ENCODE measurements around the gene SERINC2. TPM values are rescaled to one million over a fixed set of nuclear protein-coding genes. Genes with fewer than 3 reads are reported as not detected.

SERINC2 gene
- total and polyA plus RNA-seq, 2 of the 8 experiments (the other 6 are each of a cell fraction or from before 2014, with no cell fraction given) = 31.4 to 60.0 TPM

DNA sequence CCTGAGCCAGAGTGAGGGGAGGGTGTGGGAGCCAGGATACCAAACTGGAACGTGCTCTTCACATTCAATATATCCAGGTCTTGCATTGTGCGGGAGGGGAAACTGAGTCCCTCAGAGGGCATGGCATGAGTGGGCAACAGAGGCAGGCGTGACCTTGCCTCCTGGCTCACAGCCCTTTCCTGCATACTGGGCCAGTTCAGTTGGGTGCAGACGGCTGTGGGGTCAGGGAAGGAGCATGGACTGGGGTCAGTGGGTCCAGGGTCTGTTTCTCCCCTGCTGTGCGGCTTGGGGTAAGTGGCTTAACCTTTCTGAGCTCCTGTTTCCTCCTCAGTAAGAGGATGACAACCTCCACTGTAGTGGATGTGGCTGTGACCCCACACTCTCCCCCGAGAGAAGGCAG is 16.6 kb downstream of the SERINC2 start:
- Histone ChIP-seq H3K56ac (replicated peaks; ENCODE audit: insufficient read length, low read depth, low read length) (no peak overlapping the region), H2BK12ac (ENCODE audit: low read depth, low read length) (no peak overlapping the region), H2BK5ac (ENCODE audit: low read depth, low read length) (no peak overlapping the region), H3K18ac (ENCODE audit: extremely low read depth, low read length) (no peak overlapping the region), H3K23ac (ENCODE audit: insufficient read length) (no peak overlapping the region), H3K36me3 (ENCODE audit: control insufficient read depth in 2 of 4, insufficient read depth in 4 of 4, low read length in 3 of 4) (peaks cover 0 to 14% (median 6%) of the 10 kb centered on the region in 4 experiments; a peak in 3 of 8 replicates), H3K23me2 (ENCODE audit: low read depth, low read length) (peaks cover 6% of the 10 kb centered on the region; the same call in 1 of the 2 replicates), H3K79me1 (ENCODE audit: low read depth, low read length) (no peaks in the 10 kb centered on the region), H3K27me3 (replicated peaks in 1 of 4; ENCODE audit: control insufficient read depth in 3 of 4, extremely low read depth in 1 of 4, insufficient read depth in 3 of 4, low read length in 3 of 4) (no peaks in the 10 kb centered on the region), H3K9me3 (ENCODE audit: insufficient read depth in 2 of 2, low read depth in 1 of 2, low read length in 1 of 2) (no peaks in the 10 kb centered on the region), H3K79me2 (ENCODE audit: control insufficient read depth in 1 of 2, insufficient read depth in 2 of 2, low read length in 2 of 2) (no peaks in the 10 kb centered on the region), H2BK15ac (ENCODE audit: low read length) (no peak overlapping the region), H2AFZ (ENCODE audit: low read length) (no peak overlapping the region), H3K4me2 (ENCODE audit: insufficient read depth in 1 of 2, low read depth in 2 of 2, low read length in 2 of 2) (no peak overlapping the region), H2BK20ac (ENCODE audit: low read length) (no peak overlapping the region), H3K4me3 (ENCODE audit: extremely low read depth in 1 of 4, insufficient read depth in 2 of 4, low read depth in 3 of 4, low read length in 4 of 4) (no peak overlapping the region), H2BK120ac (replicated peaks; ENCODE audit: low read depth, low read length) (no peak overlapping the region), H2AK5ac (ENCODE audit: low read depth, low read length) (no peak overlapping the region), H3K9ac (replicated peaks in 1 of 4; ENCODE audit: extremely low read depth in 1 of 4, low read depth in 3 of 4, low read length in 3 of 4) (no peak overlapping the region), H3K4ac (replicated peaks; ENCODE audit: insufficient read length, low read depth, low read length) (no peak overlapping the region), H3K14ac (ENCODE audit: insufficient read length) (no peak overlapping the region), H3K4me1 (replicated peaks in 1 of 4; ENCODE audit: control insufficient read depth in 3 of 4, insufficient read depth in 4 of 4, low read length in 3 of 4) (peaks cover 0 to 5% (median 3%) of the 10 kb centered on the region in 4 experiments; a peak in 3 of 7 replicates), H4K20me1 (replicated peaks in 1 of 2; ENCODE audit: control insufficient read depth in 1 of 2, insufficient read depth in 2 of 2, low read length in 2 of 2) (peaks cover 0 to 2% of the 10 kb centered on the region in 2 experiments), H4K91ac (replicated peaks; ENCODE audit: insufficient read length, low read length) (no peak overlapping the region), H4K5ac (ENCODE audit: insufficient read length, low read depth, low read length) (no peak overlapping the region), H3K27ac (ENCODE audit: low read depth, low read length) (no peak overlapping the region), H4K8ac (ENCODE audit: extremely low read depth, insufficient read depth, low read length) (no peak overlapping the region)
- FAIRE-seq = no peak
- POLR2A ChIA-PET (ENCODE audit: partially characterized antibody) = no interaction called here
- no peak for DNase-seq (ENCODE audit: low read depth in 1 of 2, low spot score in 2 of 2)
- WGBS, 2 experiments (ENCODE audit: extremely low coverage in 1 of 2, insufficient coverage in 1 of 2, insufficient read length in 1 of 2, insufficient replicate concordance in 2 of 2, low coverage in 1 of 2, low lambda C conversion rate in 2 of 2, missing lambda C conversion rate in 1 of 2) = 88% methylated on average over 6 of the region's 6 CpGs; no CpG with 5 or more reads in 1 of the 2 experiments
- CTCF ChIA-PET (ENCODE audit: partially characterized antibody) = interaction anchor here (0.6 to 1.1 kb wide), 2 partner anchors 73 to 118 kb away, joined by 3 read pairs; no protein-coding TSS in a partner anchor
- TF ChIP-seq RXRA (IDR thresholded peaks at IDR 0.05; ENCODE audit: insufficient read depth, low read depth, low read length) = no peak
- TF ChIP-seq SIRT6 (IDR thresholded peaks at IDR 0.05; ENCODE audit: low read length) = no peak
- no peak for TF ChIP-seq SIN3A (conservative IDR thresholded peaks at IDR 0.05 in 1 of 2, IDR thresholded peaks at IDR 0.05 in 1 of 2; ENCODE audit: low read depth in 1 of 2, low read length in 2 of 2)
- TF ChIP-seq CHD2 (IDR thresholded peaks at IDR 0.05; ENCODE audit: low read length) = no peak
- TF ChIP-seq CBX8 (IDR thresholded peaks at IDR 0.05; ENCODE audit: borderline replicate concordance, low read depth, low read length) = no peak
- no peak for TF ChIP-seq ATF3 (IDR thresholded peaks at IDR 0.05; ENCODE audit: insufficient read depth, low read depth, low read length)
- no peak for TF ChIP-seq SP4 (IDR thresholded peaks at IDR 0.05; ENCODE audit: low read length)
- no peak for TF ChIP-seq JUND (IDR thresholded peaks at IDR 0.05; ENCODE audit: low read length)
- TF ChIP-seq KDM1A (IDR thresholded peaks at IDR 0.05; ENCODE audit: borderline replicate concordance, low read length) = no peak
